Activated naive CD8-positive, alpha-beta T cell (primary cell): ENCODE results near the gene GLRB.

Source experiments
- H3K27ac Mint-ChIP-seq: one replicate; pipeline ENCODE4 v1.8.0; 2021; ENCODE audit warnings: mixed read lengths
- H3K27me3 Mint-ChIP-seq: one replicate; pipeline ENCODE4 v1.8.0; 2021; ENCODE audit warnings: mixed read lengths
- H3K36me3 Mint-ChIP-seq: one replicate; pipeline ENCODE4 v1.8.0; 2021; ENCODE audit warnings: mixed read lengths
- H3K4me1 Mint-ChIP-seq: one replicate; pipeline ENCODE4 v1.8.0; 2021; ENCODE audit warnings: low read depth, mixed read lengths
- H3K4me3 Mint-ChIP-seq: one replicate; pipeline ENCODE4 v1.8.0; 2021; ENCODE audit warnings: mild to moderate bottlenecking, mixed read lengths
- H3K9me3 Mint-ChIP-seq: one replicate; pipeline ENCODE4 v1.8.0; 2021; ENCODE audit warnings: low read depth, mixed read lengths

The GLRB gene

DNA sequence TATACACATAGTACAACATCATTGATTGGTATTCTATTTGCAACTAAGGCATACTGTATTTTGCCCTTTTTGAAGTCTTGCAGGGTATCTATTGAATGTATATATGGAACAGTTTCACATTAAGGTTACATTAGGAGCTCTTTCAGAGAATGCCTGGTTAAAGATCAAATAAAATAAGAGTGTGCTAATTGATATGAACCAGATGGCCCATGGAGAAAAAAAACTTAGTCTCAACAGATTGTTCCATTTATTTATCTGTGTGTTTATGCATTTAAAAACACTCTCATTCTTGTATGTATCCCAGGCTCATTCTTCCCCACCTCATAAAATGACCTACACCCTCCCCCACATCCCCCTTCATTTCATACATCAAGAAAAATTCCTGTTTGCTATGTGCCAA lies 109.4 kb downstream of the GLRB start:
- Mint-ChIP-seq H3K9me3 (peaks cover 6% of the 10 kb centered on the region), H3K36me3 (no peaks in the 10 kb centered on the region), H3K4me3 (no peak overlapping the region), H3K27ac (no peak overlapping the region), H3K4me1 (no peaks in the 10 kb centered on the region), H3K27me3 (no peaks in the 10 kb centered on the region)

DNA sequence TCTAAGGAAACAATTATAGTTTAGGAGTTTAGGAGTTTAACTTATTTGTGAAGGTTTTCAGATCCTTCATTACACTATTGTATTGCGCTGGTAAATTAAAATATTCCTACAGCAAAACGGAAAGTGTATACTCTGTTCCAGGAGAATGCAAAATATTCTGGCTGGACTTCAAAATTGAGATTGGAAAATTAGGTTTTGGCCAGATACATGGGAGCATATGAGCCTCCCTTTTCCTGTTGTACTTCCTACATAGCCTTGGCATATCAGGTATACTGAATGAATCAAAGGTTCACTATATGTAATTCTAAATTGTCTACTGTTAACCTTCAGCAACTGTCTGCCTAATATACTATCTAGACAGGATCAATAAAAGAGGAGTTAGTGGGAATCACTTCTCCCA lies 119.4 kb downstream of the GLRB start:
- no peaks in the 10 kb centered on the region for H3K27me3 Mint-ChIP-seq
- H3K36me3 Mint-ChIP-seq = no peaks in the 10 kb centered on the region
- no peaks in the 10 kb centered on the region for H3K4me1 Mint-ChIP-seq
- no peak overlapping the region for H3K27ac Mint-ChIP-seq
- no peaks in the 10 kb centered on the region for H3K9me3 Mint-ChIP-seq
- H3K4me3 Mint-ChIP-seq = no peak overlapping the region

DNA sequence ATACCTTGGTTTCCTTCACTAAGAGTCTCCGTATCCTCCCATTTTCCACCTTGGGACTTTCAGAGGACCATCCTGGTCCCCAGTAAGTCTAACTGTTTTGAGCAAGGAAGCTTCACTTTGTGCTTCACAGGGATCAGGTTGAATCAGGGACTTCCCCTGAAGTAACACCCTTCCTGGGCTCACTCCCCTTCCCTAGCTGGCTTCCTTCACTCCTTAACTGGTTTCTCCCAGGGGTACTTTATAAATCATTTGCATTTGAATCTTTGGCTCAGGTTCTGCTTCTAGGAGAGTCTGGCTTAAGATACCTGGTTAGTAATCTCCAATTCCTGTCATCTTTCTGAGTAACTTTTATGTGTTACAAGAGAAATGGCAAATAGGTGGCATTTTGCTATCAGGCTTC lies 120.1 kb downstream of the GLRB start:
- Mint-ChIP-seq H3K27ac (no peak overlapping the region), H3K36me3 (no peaks in the 10 kb centered on the region), H3K4me3 (no peak overlapping the region), H3K27me3 (no peaks in the 10 kb centered on the region), H3K4me1 (no peaks in the 10 kb centered on the region), H3K9me3 (no peaks in the 10 kb centered on the region)

DNA sequence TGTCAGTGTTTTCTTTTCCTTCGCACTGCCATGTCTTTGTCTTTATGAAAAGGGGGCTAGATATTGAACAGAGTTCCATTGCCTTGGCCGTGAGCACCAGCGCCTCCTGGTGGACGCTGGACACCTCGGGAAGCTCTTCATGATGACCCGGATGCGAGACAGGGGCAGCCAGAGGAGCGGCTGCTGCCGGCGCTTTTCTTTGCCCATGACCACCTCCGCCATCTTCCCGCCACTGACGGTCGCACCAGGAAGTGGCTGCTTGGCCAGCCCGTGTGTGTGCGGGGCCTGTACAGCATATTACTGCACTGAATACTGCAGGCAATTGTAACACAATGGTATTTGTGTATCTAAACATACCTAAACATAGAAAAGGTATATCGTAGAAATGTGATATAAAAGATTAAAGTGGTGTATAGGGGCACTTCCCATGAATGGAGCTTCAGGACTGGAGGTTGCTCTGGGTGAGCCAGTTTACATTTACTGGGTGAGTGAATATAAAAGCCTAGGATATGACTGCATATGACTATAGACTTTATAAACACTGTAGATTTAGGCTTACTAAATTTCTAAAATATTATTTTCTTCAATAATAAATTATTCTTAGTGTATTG lies 128.8 kb downstream of the GLRB start:
- no peaks in the 10 kb centered on the region for H3K27me3 Mint-ChIP-seq
- no peaks in the 10 kb centered on the region for H3K4me1 Mint-ChIP-seq
- H3K9me3 Mint-ChIP-seq = no peaks in the 10 kb centered on the region
- no peak overlapping the region for H3K27ac Mint-ChIP-seq
- H3K4me3 Mint-ChIP-seq = no peak overlapping the region
- H3K36me3 Mint-ChIP-seq = no peaks in the 10 kb centered on the region

GRCh38 chr4:157217708-157218107 lies 141.8 kb downstream of the GLRB start:
- peaks cover 17% of the 10 kb centered on the region for H3K27me3 Mint-ChIP-seq
- peaks cover 2% of the 10 kb centered on the region for H3K4me1 Mint-ChIP-seq
- H3K4me3 Mint-ChIP-seq = no peak overlapping the region

GRCh38 chr4:157219711-157220370 lies 143.9 kb downstream of the GLRB start:
- peaks cover 3% of the 10 kb centered on the region for H3K9me3 Mint-ChIP-seq
- peaks cover 25% of the 10 kb centered on the region for H3K27me3 Mint-ChIP-seq
- no peak overlapping the region for H3K27ac Mint-ChIP-seq
- H3K4me3 Mint-ChIP-seq = no peak overlapping the region
- peaks cover 2% of the 10 kb centered on the region for H3K4me1 Mint-ChIP-seq
- H3K36me3 Mint-ChIP-seq = no peaks in the 10 kb centered on the region

More at GRCh38 chr4:157217708-157218107, 141.8 kb downstream of the GLRB start:
- Mint-ChIP-seq H3K36me3 (no peaks in the 10 kb centered on the region), H3K27ac (no peak overlapping the region), H3K9me3 (no peaks in the 10 kb centered on the region)

DNA sequence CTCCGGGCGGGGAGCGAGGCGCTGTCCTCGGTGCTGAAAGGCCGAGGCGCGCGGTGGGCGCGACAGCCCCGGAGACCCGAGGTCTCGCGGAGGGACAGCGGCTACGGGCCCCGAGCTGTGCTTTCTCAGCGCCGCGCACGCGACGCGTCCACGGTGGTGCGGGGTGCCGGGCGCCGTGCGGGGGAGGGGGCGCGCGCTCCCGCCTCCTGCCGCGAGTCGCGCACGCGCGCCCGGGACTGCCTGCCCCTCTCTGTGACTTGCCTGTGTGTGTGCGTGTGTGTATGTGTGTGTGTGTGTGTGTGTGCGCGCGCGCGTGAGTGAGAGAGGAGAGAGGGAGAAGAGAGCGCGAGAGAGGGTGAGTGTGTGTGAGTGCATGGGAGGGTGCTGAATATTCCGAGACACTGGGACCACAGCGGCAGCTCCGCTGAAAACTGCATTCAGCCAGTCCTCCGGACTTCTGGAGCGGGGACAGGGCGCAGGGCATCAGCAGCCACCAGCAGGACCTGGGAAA lies 144.5 kb downstream of the GLRB start, which contains the start of gene GRIA2:
GRIA2 (plus strand) TSS at position 358 of the 511 bp plus-strand sequence. CDS start 315 bp downstream, outside the sequence.
- Mint-ChIP-seq H3K9me3 (peaks cover 3% of the 10 kb centered on the region), H3K27me3 (peaks cover 25% of the 10 kb centered on the region), H3K36me3 (no peaks in the 10 kb centered on the region), H3K4me3 (no peak within 1 kb of the TSS), H3K27ac (no peak within 1 kb of the TSS), H3K4me1 (peaks cover 2% of the 10 kb centered on the region)

GRCh38 chr4:157221426-157221894 lies 145.5 kb downstream of the GLRB start:
- peaks cover 25% of the 10 kb centered on the region for H3K27me3 Mint-ChIP-seq
- no peak overlapping the region for H3K27ac Mint-ChIP-seq
- H3K9me3 Mint-ChIP-seq = peaks cover 3% of the 10 kb centered on the region
- H3K36me3 Mint-ChIP-seq = no peaks in the 10 kb centered on the region
- H3K4me3 Mint-ChIP-seq = no peak overlapping the region
- H3K4me1 Mint-ChIP-seq = peaks cover 2% of the 10 kb centered on the region
